GM12872 (cell line): ENCODE results near the gene HERPUD1.

Source experiments
- TF ChIP-seq, protein P1 (sequence below): IDR thresholded peaks from 3 replicates; pipeline ENCODE4 v1.5.1; 2011; ENCODE audit warnings: low read depth, mild to moderate bottlenecking, low read length, moderate library complexity; ENCODE audit not compliant: insufficient read depth

Gene HERPUD1

DNA sequence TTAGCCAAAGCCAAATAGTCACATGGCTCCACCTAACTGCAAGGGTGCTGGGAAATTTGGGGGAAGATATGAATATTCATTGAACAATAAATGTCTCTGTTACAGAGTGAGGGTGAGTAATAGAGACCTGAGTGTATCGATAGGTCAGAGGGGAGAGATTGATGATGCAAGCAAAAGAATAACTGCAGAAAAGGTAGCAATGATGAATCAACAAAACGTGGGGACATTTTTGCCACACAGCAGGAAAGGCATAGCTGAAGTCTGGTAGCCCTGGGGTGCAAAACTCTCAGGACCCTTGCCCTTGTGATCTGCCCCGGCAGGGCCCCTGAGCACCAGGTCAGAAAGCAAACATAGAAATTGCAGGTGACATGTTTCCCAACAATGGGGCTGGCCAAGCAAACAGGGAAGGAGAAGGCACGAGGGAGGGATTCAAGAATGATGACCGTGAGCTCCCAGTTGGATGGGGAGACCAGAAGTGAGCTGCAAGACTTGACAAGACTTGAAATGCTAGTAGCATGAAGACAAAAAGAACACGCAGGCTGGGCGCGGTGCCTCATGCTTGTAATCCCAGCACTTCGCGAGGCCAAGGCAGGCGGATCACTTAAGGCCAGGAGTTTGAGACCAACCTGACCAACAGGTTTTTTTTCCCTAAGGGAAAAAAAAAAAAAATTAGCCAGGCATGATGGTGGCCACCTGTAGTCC is 12.7 kb upstream of the HERPUD1 start:
- TF ChIP-seq, protein P1, sequence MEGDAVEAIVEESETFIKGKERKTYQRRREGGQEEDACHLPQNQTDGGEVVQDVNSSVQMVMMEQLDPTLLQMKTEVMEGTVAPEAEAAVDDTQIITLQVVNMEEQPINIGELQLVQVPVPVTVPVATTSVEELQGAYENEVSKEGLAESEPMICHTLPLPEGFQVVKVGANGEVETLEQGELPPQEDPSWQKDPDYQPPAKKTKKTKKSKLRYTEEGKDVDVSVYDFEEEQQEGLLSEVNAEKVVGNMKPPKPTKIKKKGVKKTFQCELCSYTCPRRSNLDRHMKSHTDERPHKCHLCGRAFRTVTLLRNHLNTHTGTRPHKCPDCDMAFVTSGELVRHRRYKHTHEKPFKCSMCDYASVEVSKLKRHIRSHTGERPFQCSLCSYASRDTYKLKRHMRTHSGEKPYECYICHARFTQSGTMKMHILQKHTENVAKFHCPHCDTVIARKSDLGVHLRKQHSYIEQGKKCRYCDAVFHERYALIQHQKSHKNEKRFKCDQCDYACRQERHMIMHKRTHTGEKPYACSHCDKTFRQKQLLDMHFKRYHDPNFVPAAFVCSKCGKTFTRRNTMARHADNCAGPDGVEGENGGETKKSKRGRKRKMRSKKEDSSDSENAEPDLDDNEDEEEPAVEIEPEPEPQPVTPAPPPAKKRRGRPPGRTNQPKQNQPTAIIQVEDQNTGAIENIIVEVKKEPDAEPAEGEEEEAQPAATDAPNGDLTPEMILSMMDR: no peak

DNA sequence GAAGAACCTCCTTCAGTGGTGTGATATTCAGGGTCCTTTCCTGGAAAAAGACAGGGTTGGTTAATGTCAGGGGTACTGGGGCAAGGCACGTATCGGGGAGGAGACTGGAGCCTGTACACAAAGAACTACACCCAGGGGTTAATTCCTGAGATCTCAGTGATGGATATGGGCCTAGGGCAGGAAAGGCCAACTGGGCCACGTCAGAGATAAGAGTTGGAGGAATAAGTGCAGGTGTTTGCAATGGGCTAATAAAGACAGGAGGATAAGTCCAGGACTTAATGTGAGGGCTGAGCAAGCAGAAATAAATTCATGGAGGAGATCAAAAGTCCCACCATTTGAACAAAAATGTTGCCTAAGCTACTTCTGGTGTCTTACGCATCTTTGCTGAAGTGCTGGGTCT is 10.4 kb upstream of the HERPUD1 start:
- TF ChIP-seq, protein P1: no peak

DNA sequence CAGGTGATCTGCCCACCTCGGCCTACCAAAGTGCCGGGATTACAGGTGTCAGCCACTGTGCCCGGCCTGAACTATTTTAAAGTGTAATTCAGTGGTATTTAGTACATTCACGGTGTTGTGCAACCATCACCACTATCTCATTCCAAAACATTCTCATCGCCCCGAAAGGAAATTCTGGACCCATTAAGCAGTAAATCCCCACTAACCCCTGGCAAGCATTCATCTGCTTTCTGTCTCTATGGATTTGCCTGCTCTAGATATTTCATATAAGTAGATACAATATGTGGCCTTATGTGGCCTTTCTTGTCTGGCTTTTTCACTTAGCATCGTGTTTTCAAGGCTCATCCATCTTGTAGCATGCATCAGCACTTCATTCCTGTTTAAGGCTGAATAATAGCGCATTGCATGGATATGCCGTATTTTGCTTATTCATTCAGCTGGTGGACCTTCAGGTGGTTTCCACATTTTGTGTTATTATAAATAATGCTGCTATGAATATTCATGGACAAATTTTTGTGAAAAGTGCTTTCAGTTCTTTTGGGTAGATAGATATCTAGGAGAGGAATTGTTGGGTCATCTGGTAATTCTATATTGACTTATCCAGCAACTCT is 8.4 kb upstream of the HERPUD1 start:
- TF ChIP-seq, protein P1: no peak

DNA sequence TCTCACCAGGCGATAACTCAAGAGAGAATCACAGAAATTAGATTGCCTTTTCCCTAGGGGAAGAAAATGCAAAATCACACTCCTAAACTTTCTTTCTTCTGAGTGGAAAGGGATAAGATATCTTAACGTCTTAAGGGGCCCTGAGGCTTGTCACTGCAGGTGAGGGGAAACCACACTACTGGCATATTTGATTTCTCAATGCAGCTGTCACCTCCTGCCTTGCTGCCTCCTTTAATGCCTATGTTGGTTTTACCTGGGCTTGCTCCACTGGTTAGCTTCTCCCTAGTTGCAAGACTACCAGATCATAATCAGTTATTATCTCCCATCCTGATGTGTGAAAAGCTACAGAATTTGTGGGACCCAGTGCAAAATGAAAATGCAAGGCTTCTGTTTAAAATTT is 4.5 kb upstream of the HERPUD1 start:
- TF ChIP-seq, protein P1: no peak

DNA sequence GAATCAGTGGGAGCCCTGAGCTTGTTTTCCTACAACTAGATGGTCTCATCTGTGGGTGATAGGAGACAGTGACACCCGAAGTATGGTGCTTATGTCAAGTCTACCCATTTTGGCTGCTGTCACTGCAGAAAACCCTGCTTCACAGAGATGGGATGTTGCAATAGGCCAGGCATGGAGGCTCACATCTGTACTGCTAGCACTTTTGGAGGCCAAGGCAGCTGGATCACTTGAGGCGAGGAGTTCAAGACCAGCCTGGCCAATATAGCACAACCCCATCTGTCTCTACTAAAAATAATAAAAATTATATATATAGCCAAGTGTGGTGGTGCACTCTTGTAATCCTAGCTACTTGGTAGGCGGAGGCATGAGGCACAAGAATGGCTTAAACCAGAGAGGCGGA is 2.3 kb upstream of the HERPUD1 start:
- TF ChIP-seq, protein P1: no peak

DNA sequence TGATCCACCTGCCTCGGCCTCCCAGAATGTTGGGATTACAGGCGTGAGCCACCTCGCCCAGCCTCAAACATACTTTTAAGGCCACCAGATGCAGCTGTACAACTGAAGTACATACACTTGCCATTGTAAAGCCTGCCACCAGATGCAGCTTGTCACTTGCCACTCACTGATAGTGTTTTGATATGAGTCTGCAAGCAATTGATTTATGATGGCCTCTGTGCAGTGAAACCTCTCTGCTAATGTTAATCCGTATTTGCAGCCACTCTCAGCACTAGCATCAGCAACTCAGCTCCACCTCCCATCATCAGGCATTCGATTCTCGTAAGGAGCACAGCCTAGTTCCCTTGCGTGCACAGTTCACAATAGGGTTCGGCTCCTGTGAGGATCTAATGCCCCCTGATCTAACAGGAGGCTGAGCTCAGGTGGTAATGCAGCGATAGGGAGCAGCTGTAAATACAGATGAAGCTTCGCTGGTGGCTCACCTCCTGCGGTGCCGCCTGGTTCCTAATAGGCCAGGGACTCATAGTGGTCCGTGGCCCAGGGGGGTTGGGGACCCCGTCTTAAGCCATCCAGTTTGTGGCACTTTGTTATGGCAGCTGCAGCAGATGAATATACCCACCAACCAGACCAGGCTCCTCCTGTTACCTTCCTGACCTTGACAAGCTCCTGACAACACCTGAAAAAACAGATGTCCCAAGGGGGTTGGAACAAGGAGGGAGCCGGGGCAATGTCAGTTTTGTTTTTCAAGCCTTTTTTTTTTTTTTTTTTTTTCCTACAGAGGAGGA is 1.3 kb upstream of the HERPUD1 start:
- TF ChIP-seq, protein P1: no peak

DNA sequence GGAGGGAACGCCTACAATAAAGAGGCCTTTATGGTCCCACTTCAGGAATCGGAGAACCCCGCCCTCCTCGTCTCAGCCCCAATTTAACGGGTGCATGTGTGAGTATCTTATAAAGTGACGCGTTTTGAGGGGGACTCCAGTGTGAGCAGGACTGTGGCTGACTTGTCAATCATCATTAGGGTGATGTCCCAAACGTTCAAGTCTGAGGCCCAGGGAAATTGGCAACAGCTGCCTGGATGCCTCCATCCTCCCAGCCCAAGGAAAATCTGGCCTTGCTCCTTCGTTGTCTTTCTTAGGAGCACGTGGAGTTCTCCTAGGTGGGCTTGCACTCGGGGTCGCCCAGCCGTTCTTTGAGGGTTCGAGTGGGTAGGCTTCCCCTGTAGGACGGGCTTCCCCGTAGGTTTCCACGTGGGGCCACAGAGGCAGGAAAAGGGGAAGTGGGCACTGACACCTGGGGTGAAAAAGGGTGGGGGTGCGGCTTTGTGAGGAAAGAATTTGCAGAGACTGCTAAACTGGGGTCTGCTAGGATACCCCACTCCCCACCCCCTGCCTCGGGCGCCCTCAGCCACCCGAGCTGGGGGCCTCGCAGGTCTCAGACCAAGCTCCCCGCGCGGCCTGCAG is 561 bp upstream of the HERPUD1 start:
- TF ChIP-seq, protein P1: no peak
